H1 (cell line): ENCODE measurements around the gene TFE3. TPM values are rescaled to one million over a fixed set of nuclear protein-coding genes. Genes with fewer than 3 reads are reported as not detected.

Source experiments
- CTCF ChIA-PET: fragments of 300-600 bp; sonication (Branson Sonifier 250); formaldehyde crosslinking; loops from one replicate; lab custom pipeline; 2021; ENCODE audit not compliant: partially characterized antibody; lab: Charles Lee
- POLR2A ChIA-PET: fragments of 300-600 bp; sonication (Branson Sonifier 250); formaldehyde crosslinking; loops from one replicate; lab custom pipeline; 2021; ENCODE audit warnings: inconsistent platforms; ENCODE audit not compliant: partially characterized antibody; lab: Charles Lee
- DNase-seq, 2 experiments: peaks; one replicate each; pipeline versions ENCODE4 v3.0.0 to v3.0.0-alpha.2; 2010 to 2022; ENCODE audit warnings: low spot score in 2 of 2, low read depth in 1 of 2, mixed read lengths in 1 of 2
- FAIRE-seq: peaks from 2 replicates; lab custom pipeline; 2011; peaks lifted over from hg19 to GRCh38; lab: Jason Lieb, UNC
- H2AFZ ChIP-seq: 2 replicates; pipeline ENCODE4 v1.8.1; 2012; ENCODE audit warnings: low read length, inconsistent platforms
- H2AK5ac ChIP-seq: 2 replicates; pipeline ENCODE4 v1.6.1; 2013; ENCODE audit warnings: low read depth, low read length
- H2BK120ac ChIP-seq: replicated peaks from 2 replicates; pipeline ENCODE3; 2013; ENCODE audit warnings: low read depth, low read length, inconsistent platforms
- H2BK12ac ChIP-seq: 2 replicates; pipeline ENCODE4 v1.6.1; 2013; ENCODE audit warnings: low read depth, low read length
- H2BK15ac ChIP-seq: 2 replicates; pipeline ENCODE4 v1.6.1; 2013; ENCODE audit warnings: low read length
- H2BK20ac ChIP-seq: 2 replicates; pipeline ENCODE4 v1.6.1; 2013; ENCODE audit warnings: low read length
- H2BK5ac ChIP-seq: 2 replicates; pipeline ENCODE4 v1.6.1; 2013; ENCODE audit warnings: low read depth, low read length
- H3K14ac ChIP-seq: 2 replicates; pipeline ENCODE4 v1.6.1; 2013; ENCODE audit warnings: inconsistent platforms; ENCODE audit not compliant: insufficient read length
- H3K18ac ChIP-seq: 2 replicates; pipeline ENCODE4 v1.6.1; 2013; ENCODE audit warnings: low read length; ENCODE audit errors: extremely low read depth
- H3K23ac ChIP-seq: 2 replicates; pipeline ENCODE4 v1.6.1; 2013; ENCODE audit warnings: inconsistent platforms; ENCODE audit not compliant: insufficient read length
- H3K23me2 ChIP-seq: 2 replicates; pipeline ENCODE4 v1.6.1; 2013; ENCODE audit warnings: low read depth, low read length
- H3K27ac ChIP-seq: 2 replicates; pipeline ENCODE4 v1.6.1; 2011; ENCODE audit warnings: low read depth, low read length, inconsistent platforms
- H3K27me3 ChIP-seq, 4 experiments: replicated peaks in 1 of 4; 1 replicate in 1 of 4; 2 replicates in 3 of 4; pipeline versions ENCODE4 v1.6.1 to v1.8.1; 2011 to 2013; ENCODE audit warnings: low read length in 3 of 4, mild to moderate bottlenecking in 3 of 4, inconsistent platforms in 2 of 4, mixed read lengths in 2 of 4, moderate library complexity in 1 of 4; ENCODE audit not compliant: control insufficient read depth in 3 of 4, insufficient read depth in 3 of 4; ENCODE audit errors: extremely low read depth in 1 of 4
- H3K36me3 ChIP-seq, 4 experiments: 2 replicates each; pipeline versions ENCODE4 v1.6.1 to v1.8.1; 2011 to 2013; ENCODE audit warnings: mild to moderate bottlenecking in 4 of 4, low read length in 3 of 4, moderate library complexity in 2 of 4, control low read depth in 1 of 4, inconsistent platforms in 1 of 4; ENCODE audit not compliant: insufficient read depth in 4 of 4, control insufficient read depth in 2 of 4
- H3K4ac ChIP-seq: replicated peaks from 2 replicates; pipeline ENCODE3; 2013; ENCODE audit warnings: low read length, low read depth, mixed read lengths, inconsistent platforms; ENCODE audit not compliant: insufficient read length
- H3K4me1 ChIP-seq, 4 experiments: replicated peaks in 1 of 4; 1 replicate in 1 of 4; 2 replicates in 3 of 4; pipeline versions ENCODE4 v1.6.1 to v1.8.1; 2011 to 2013; ENCODE audit warnings: low read length in 3 of 4, inconsistent platforms in 2 of 4, mixed read lengths in 1 of 4; ENCODE audit not compliant: insufficient read depth in 4 of 4, control insufficient read depth in 3 of 4
- H3K4me2 ChIP-seq, 2 experiments: 2 replicates each; pipeline versions ENCODE4 v1.6.1 to v1.8.1; 2011 to 2013; ENCODE audit warnings: low read depth in 2 of 2, low read length in 2 of 2, control low read depth in 1 of 2, inconsistent platforms in 1 of 2, mild to moderate bottlenecking in 1 of 2; ENCODE audit not compliant: insufficient read depth in 1 of 2
- H3K4me3 ChIP-seq, 4 experiments: fragments of 200-600, 300-600 bp in 1 of 4; sonication (generic), shearing (Covaris generic), sonication (Bioruptor Twin) in 1 of 4; 2 replicates each; pipeline versions ENCODE4 v1.5.1 to v1.8.1; 2011 to 2016; ENCODE audit warnings: low read length in 4 of 4, low read depth in 3 of 4, control low read depth in 2 of 4, inconsistent platforms in 2 of 4, mild to moderate bottlenecking in 2 of 4, mixed read lengths in 1 of 4, moderate library complexity in 1 of 4; ENCODE audit not compliant: insufficient read depth in 2 of 4; ENCODE audit errors: extremely low read depth in 1 of 4
- H3K56ac ChIP-seq: replicated peaks from 2 replicates; pipeline ENCODE3; 2013; ENCODE audit warnings: low read depth, mild to moderate bottlenecking, mixed read lengths, low read length, inconsistent platforms; ENCODE audit not compliant: insufficient read length
- H3K79me1 ChIP-seq: 2 replicates; pipeline ENCODE4 v1.6.1; 2013; ENCODE audit warnings: low read depth, low read length, control low read depth
- H3K79me2 ChIP-seq, 2 experiments: 2 replicates each; pipeline versions ENCODE4 v1.6.1 to v1.8.1; 2012 to 2013; ENCODE audit warnings: low read length in 2 of 2, mild to moderate bottlenecking in 2 of 2, inconsistent platforms in 1 of 2; ENCODE audit not compliant: insufficient read depth in 2 of 2, control insufficient read depth in 1 of 2
- H3K9ac ChIP-seq, 4 experiments: replicated peaks in 1 of 4; 1 replicate in 1 of 4; 2 replicates in 3 of 4; pipeline versions ENCODE4 v1.6.1 to v1.8.1; 2011 to 2013; ENCODE audit warnings: low read depth in 3 of 4, low read length in 3 of 4, control low read depth in 2 of 4, mild to moderate bottlenecking in 2 of 4, moderate library complexity in 2 of 4, inconsistent platforms in 1 of 4; ENCODE audit errors: extremely low read depth in 1 of 4
- H3K9me3 ChIP-seq, 2 experiments: 2 replicates each; pipeline versions ENCODE4 v1.6.1 to v1.8.1; 2012 to 2013; ENCODE audit warnings: mild to moderate bottlenecking in 2 of 2, moderate library complexity in 2 of 2, control low read depth in 1 of 2, inconsistent platforms in 1 of 2, low read depth in 1 of 2, low read length in 1 of 2, mixed read lengths in 1 of 2; ENCODE audit not compliant: insufficient read depth in 2 of 2
- H4K20me1 ChIP-seq, 2 experiments: replicated peaks in 1 of 2; 2 replicates each; pipeline versions ENCODE3 to v1.8.1; 2011 to 2013; ENCODE audit warnings: inconsistent platforms in 2 of 2, low read length in 2 of 2, mild to moderate bottlenecking in 1 of 2; ENCODE audit not compliant: insufficient read depth in 2 of 2, control insufficient read depth in 1 of 2
- H4K5ac ChIP-seq: 2 replicates; pipeline ENCODE4 v1.6.1; 2013; ENCODE audit warnings: low read length, low read depth, mixed read lengths, inconsistent platforms; ENCODE audit not compliant: insufficient read length
- H4K8ac ChIP-seq: 2 replicates; pipeline ENCODE4 v1.8.0; 2013; ENCODE audit warnings: mild to moderate bottlenecking, moderate library complexity, low read length, inconsistent platforms; ENCODE audit not compliant: insufficient read depth; ENCODE audit errors: extremely low read depth
- H4K91ac ChIP-seq: replicated peaks from 2 replicates; pipeline ENCODE3; 2013; ENCODE audit warnings: low read length, mixed read lengths, inconsistent platforms; ENCODE audit not compliant: insufficient read length
- ASH2L ChIP-seq: fragments of 200-600, 300-600 bp; sonication (generic); IDR thresholded peaks from one replicate; pipeline ENCODE4 v1.7.1; 2017; ENCODE audit warnings: low read length
- CBX5 ChIP-seq: fragments of 300-800, 300-1000 bp; sonication (generic); IDR thresholded peaks from 2 replicates; pipeline ENCODE4 v1.7.1; 2016; ENCODE audit warnings: antibody characterized with exemption, low read length, low read depth
- FOSL1 ChIP-seq: IDR thresholded peaks from 2 replicates; pipeline ENCODE4 v1.6.1; 2011; ENCODE audit warnings: mild to moderate bottlenecking, low read depth, low read length, moderate library complexity; ENCODE audit not compliant: insufficient read depth
- HDAC6 ChIP-seq: IDR thresholded peaks from one replicate; pipeline ENCODE4 v1.7.1; 2012; ENCODE audit warnings: low read depth, mild to moderate bottlenecking, inconsistent platforms, low read length, moderate library complexity
- NANOG ChIP-seq: IDR thresholded peaks from 2 replicates; pipeline ENCODE4 v1.6.1; 2011; ENCODE audit warnings: low read length, low read depth, mild to moderate bottlenecking, inconsistent platforms; ENCODE audit not compliant: insufficient read depth, poor library complexity, severe bottlenecking
- RAD21 ChIP-seq, 2 experiments: IDR thresholded peaks in 1 of 2; conservative IDR thresholded peaks in 1 of 2; 2 replicates each; pipeline ENCODE4 v1.6.1; 2011; ENCODE audit warnings: low read depth in 2 of 2, low read length in 2 of 2, improper control_type of control experiment in 1 of 2, inconsistent platforms in 1 of 2, mild to moderate bottlenecking in 1 of 2, moderate library complexity in 1 of 2
- SP1 ChIP-seq: IDR thresholded peaks from 2 replicates; pipeline ENCODE4 v1.6.1; 2011; ENCODE audit warnings: low read depth, low read length
- TAF1 ChIP-seq: IDR thresholded peaks from 2 replicates; pipeline ENCODE4 v1.6.1; 2011; ENCODE audit warnings: mild to moderate bottlenecking, low read depth, low read length
- TBP ChIP-seq: IDR thresholded peaks from 2 replicates; pipeline ENCODE4 v1.6.1; 2011; ENCODE audit warnings: low read depth, low read length, improper control_type of control experiment
- TCF12 ChIP-seq: IDR thresholded peaks from 2 replicates; pipeline ENCODE4 v1.6.1; 2011; ENCODE audit warnings: low read depth, mild to moderate bottlenecking, low read length
- YY1 ChIP-seq: IDR thresholded peaks from 2 replicates; pipeline ENCODE4 v1.6.1; 2011; ENCODE audit warnings: low read depth, mild to moderate bottlenecking, low read length
- WGBS, 2 experiments: shearing (Covaris generic) in 1 of 2; methylation state at CpG; one replicate each; pipeline versions ENCODE4 v1.1.6 to v1.1.7; 2013 to 2015; ENCODE audit warnings: low lambda C conversion rate in 2 of 2, mixed read lengths in 2 of 2, inconsistent platforms in 1 of 2, low coverage in 1 of 2, missing lambda C conversion rate in 1 of 2; ENCODE audit not compliant: insufficient replicate concordance in 2 of 2, insufficient coverage in 1 of 2, insufficient read length in 1 of 2; ENCODE audit errors: extremely low coverage in 1 of 2, missing lambda C conversion rate in 1 of 2; 5-methylcytosine and 5-hydroxymethylcytosine counted together
- polyA plus RNA-seq, 7 experiments: library from polyadenylated mRNA; depleted of rRNA in 3 of 7; stranded (reverse) in 5 of 7; unstranded in 2 of 7; fragments of >200 nt in 5 of 7; fragments of 200-250 nt in 2 of 7; gene quantifications; 1 replicate in 5 of 7; 2 replicates in 1 of 7; 4 replicates in 1 of 7; pipeline versions ENCODE4 v1.2.1 to v1.2.3, GENCODE V29; 2011 to 2013; ENCODE audit warnings: missing spikeins in 2 of 7, mixed read lengths in 2 of 7
- total RNA-seq: library from RNA; stranded (reverse); fragmentation: NEBNext Ultra II Directional; extraction: Animal tissue kit (Norgen Biotek cat#: 25700); gene quantifications from 2 replicates; pipeline ENCODE4 v1.2.1, GENCODE V29; 2021
- TF ChIP-seq, protein P1 (sequence below), 3 experiments: IDR thresholded peaks; 1 replicate in 2 of 3; 2 replicates in 1 of 3; pipeline versions ENCODE4 v1.5.1 to v1.6.1; 2011; ENCODE audit warnings: low read length in 3 of 3, mild to moderate bottlenecking in 3 of 3, inconsistent platforms in 2 of 3, low read depth in 1 of 3, moderate library complexity in 1 of 3; ENCODE audit not compliant: insufficient read depth in 1 of 3; ENCODE audit errors: control extremely low read depth in 1 of 3

The TFE3 gene
- total and polyA plus RNA-seq, 2 of the 8 experiments (the other 6 are each of a cell fraction or from before 2014, with no cell fraction given), result 33.7 to 52.9 TPM

DNA sequence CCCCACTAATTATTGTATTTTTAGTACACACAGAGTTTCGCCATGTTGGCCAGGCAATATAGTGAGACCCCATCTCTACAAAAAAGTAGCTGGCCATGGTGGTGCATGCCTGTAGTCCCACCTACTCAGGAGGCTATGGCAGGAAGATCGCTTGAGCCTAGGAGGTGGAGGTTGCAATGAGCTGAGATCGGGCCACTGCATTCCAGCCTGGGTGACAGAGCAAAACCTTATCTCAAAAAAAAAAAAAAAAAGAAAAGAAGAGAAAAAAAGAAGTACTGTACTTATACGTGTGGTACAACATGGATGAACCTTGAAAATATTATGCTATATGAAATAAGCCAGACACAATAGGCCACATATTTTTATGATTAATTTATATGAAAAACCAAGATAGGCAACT lies 46.4 kb upstream of the TFE3 start:
- POLR2A ChIA-PET, result interaction anchor here (1.3 kb wide), 1 partner anchor 8 kb away, joined by 4 read pairs; no protein-coding TSS in a partner anchor
- TF ChIP-seq TBP, result no peak
- TF ChIP-seq NANOG, result no peak
- no peak for TF ChIP-seq RAD21 (IDR thresholded peaks at IDR 0.05 in 1 of 2, conservative IDR thresholded peaks at IDR 0.05 in 1 of 2; ENCODE audit: low read depth in 2 of 2, low read length in 2 of 2)
- no peak for TF ChIP-seq TCF12
- no peak for TF ChIP-seq CBX5
- no peak for TF ChIP-seq TAF1
- TF ChIP-seq YY1, result no peak
- TF ChIP-seq, protein P1, sequence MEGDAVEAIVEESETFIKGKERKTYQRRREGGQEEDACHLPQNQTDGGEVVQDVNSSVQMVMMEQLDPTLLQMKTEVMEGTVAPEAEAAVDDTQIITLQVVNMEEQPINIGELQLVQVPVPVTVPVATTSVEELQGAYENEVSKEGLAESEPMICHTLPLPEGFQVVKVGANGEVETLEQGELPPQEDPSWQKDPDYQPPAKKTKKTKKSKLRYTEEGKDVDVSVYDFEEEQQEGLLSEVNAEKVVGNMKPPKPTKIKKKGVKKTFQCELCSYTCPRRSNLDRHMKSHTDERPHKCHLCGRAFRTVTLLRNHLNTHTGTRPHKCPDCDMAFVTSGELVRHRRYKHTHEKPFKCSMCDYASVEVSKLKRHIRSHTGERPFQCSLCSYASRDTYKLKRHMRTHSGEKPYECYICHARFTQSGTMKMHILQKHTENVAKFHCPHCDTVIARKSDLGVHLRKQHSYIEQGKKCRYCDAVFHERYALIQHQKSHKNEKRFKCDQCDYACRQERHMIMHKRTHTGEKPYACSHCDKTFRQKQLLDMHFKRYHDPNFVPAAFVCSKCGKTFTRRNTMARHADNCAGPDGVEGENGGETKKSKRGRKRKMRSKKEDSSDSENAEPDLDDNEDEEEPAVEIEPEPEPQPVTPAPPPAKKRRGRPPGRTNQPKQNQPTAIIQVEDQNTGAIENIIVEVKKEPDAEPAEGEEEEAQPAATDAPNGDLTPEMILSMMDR (IDR thresholded peaks at IDR 0.05; ENCODE audit: control extremely low read depth in 1 of 3, insufficient read depth in 1 of 3, low read depth in 1 of 3, low read length in 3 of 3), result no peak
- no peak for TF ChIP-seq SP1
- TF ChIP-seq ASH2L, result no peak
- no peak for TF ChIP-seq HDAC6
- no peak for TF ChIP-seq FOSL1

More for the DNA sequence above, 46.4 kb upstream of the TFE3 start:
- Histone ChIP-seq H3K36me3 (no peaks in the 10 kb centered on the region), H3K9ac (no peak overlapping the region), H3K4me3 (no peak overlapping the region), H3K4ac (no peak overlapping the region), H4K20me1 (no peaks in the 10 kb centered on the region), H3K4me2 (no peak overlapping the region), H3K4me1 (no peaks in the 10 kb centered on the region), H2BK12ac (no peak overlapping the region), H2AFZ (no peak overlapping the region), H4K8ac (no peak overlapping the region), H3K23ac (no peak overlapping the region), H2AK5ac (no peak overlapping the region), H3K79me2 (no peaks in the 10 kb centered on the region), H2BK120ac (no peak overlapping the region), H4K5ac (no peak overlapping the region), H3K9me3 (no peaks in the 10 kb centered on the region), H3K23me2 (no peaks in the 10 kb centered on the region), H4K91ac (no peak overlapping the region), H3K14ac (no peak overlapping the region), H3K56ac (no peak overlapping the region), H2BK5ac (no peak overlapping the region), H2BK20ac (no peak overlapping the region), H3K27ac (no peak overlapping the region), H3K79me1 (no peaks in the 10 kb centered on the region), H3K18ac (no peak overlapping the region), H2BK15ac (no peak overlapping the region), H3K27me3 (no peaks in the 10 kb centered on the region)
- CTCF ChIA-PET, result interaction anchor here (1.2 kb wide), 1 partner anchor 10 kb away, joined by 3 read pairs; the partner anchor contains the start of gene WDR45
- no peak for FAIRE-seq
- WGBS, 2 experiments, result 75% methylated on average over 1 of the region's 4 CpGs; no CpG with 5 or more reads in 1 of the 2 experiments
- DNase-seq, result no peak
